H9 (cell line): Measurements from ENCODE around the gene GSTT2. TPM values are rescaled to one million over a fixed set of nuclear protein-coding genes. Genes with fewer than 3 reads are reported as not detected.
"Not testable (repeated sequence)": the region's sequence is repeated elsewhere in the genome, so short reads cannot be mapped to it uniquely, and the experiment has no call there.

ENCODE experiments used
- DNase-seq: peaks from one replicate; pipeline ENCODE4 v3.0.0-alpha.2; 2017
- H2AFZ ChIP-seq: one replicate; pipeline ENCODE4 v1.6.1; 2013; ENCODE audit warnings: mild to moderate bottlenecking, low read length, control low read depth, moderate library complexity
- H2AK5ac ChIP-seq: 2 replicates; pipeline ENCODE4 v1.6.1; 2013; ENCODE audit warnings: low read length, control low read depth, mixed read lengths; ENCODE audit not compliant: insufficient read length
- H2BK120ac ChIP-seq: one replicate; pipeline ENCODE4 v1.6.1; 2013; ENCODE audit warnings: low read depth, mild to moderate bottlenecking, low read length, control low read depth, inconsistent platforms; ENCODE audit not compliant: poor library complexity, severe bottlenecking
- H2BK12ac ChIP-seq: 2 replicates; pipeline ENCODE4 v1.6.1; 2013; ENCODE audit warnings: low read length, control low read depth, mixed read lengths, low read depth; ENCODE audit not compliant: insufficient read length
- H2BK15ac ChIP-seq: 2 replicates; pipeline ENCODE4 v1.6.1; 2013; ENCODE audit warnings: low read depth, low read length, control low read depth
- H2BK20ac ChIP-seq: one replicate; pipeline ENCODE4 v1.6.1; 2013; ENCODE audit warnings: low read depth, mild to moderate bottlenecking, low read length, control low read depth, inconsistent platforms; ENCODE audit not compliant: poor library complexity, severe bottlenecking
- H2BK5ac ChIP-seq: 2 replicates; pipeline ENCODE4 v1.6.1; 2013; ENCODE audit warnings: low read length, control low read depth, mixed read lengths; ENCODE audit not compliant: insufficient read length
- H3K14ac ChIP-seq: 2 replicates; pipeline ENCODE4 v1.6.1; 2013; ENCODE audit warnings: low read length, control low read depth; ENCODE audit not compliant: insufficient read depth
- H3K18ac ChIP-seq: 2 replicates; pipeline ENCODE4 v1.6.1; 2013; ENCODE audit warnings: low read depth, mild to moderate bottlenecking, mixed read lengths, low read length, control low read depth; ENCODE audit not compliant: insufficient read length
- H3K23ac ChIP-seq: 2 replicates; pipeline ENCODE4 v1.6.1; 2013; ENCODE audit warnings: low read length, control low read depth, mixed read lengths, low read depth; ENCODE audit not compliant: insufficient read length
- H3K23me2 ChIP-seq: 2 replicates; pipeline ENCODE4 v1.6.1; 2013; ENCODE audit warnings: low read depth, mild to moderate bottlenecking, mixed read lengths, low read length, control low read depth; ENCODE audit not compliant: insufficient read length, poor library complexity, severe bottlenecking
- H3K27ac ChIP-seq: 2 replicates; pipeline ENCODE4 v1.5.1; 2013; ENCODE audit warnings: low read length, control low read depth, mixed read lengths, low read depth; ENCODE audit not compliant: insufficient read length
- H3K27me3 ChIP-seq: 2 replicates; pipeline ENCODE4 v1.6.1; 2013; ENCODE audit warnings: low read length, control low read depth, inconsistent platforms; ENCODE audit not compliant: insufficient read depth
- H3K4ac ChIP-seq: 2 replicates; pipeline ENCODE4 v1.6.1; 2013; ENCODE audit warnings: low read depth, mild to moderate bottlenecking, control low read depth, inconsistent platforms, low read length, moderate library complexity
- H3K4me1 ChIP-seq: 2 replicates; pipeline ENCODE4 v1.6.1; 2013; ENCODE audit warnings: low read length, control low read depth, inconsistent platforms; ENCODE audit not compliant: insufficient read depth
- H3K4me2 ChIP-seq: 2 replicates; pipeline ENCODE4 v1.6.1; 2013; ENCODE audit warnings: low read length, control low read depth, mixed read lengths; ENCODE audit not compliant: insufficient read length, insufficient read depth
- H3K56ac ChIP-seq: 2 replicates; pipeline ENCODE4 v1.6.1; 2013; ENCODE audit warnings: low read depth, mild to moderate bottlenecking, mixed read lengths, low read length, control low read depth; ENCODE audit not compliant: insufficient read length
- H3K79me1 ChIP-seq: 2 replicates; pipeline ENCODE4 v1.6.1; 2013; ENCODE audit warnings: low read depth, mild to moderate bottlenecking, moderate library complexity, low read length, control low read depth, inconsistent platforms; ENCODE audit not compliant: insufficient read depth, poor library complexity, severe bottlenecking
- H3K79me2 ChIP-seq: 2 replicates; pipeline ENCODE4 v1.6.1; 2013; ENCODE audit warnings: low read length, control low read depth, inconsistent platforms; ENCODE audit not compliant: insufficient read depth
- H3K9ac ChIP-seq: 2 replicates; pipeline ENCODE4 v1.6.1; 2013; ENCODE audit warnings: low read length, control low read depth, mixed read lengths; ENCODE audit not compliant: insufficient read length; ENCODE audit errors: extremely low read depth
- H3K9me3 ChIP-seq: one replicate; pipeline ENCODE4 v1.6.1; 2013; ENCODE audit warnings: low read depth, low read length, inconsistent platforms; ENCODE audit not compliant: control insufficient read depth
- H3T11ph ChIP-seq: one replicate; pipeline ENCODE4 v1.6.1; 2013; ENCODE audit warnings: mild to moderate bottlenecking, low read length, control low read depth, inconsistent platforms
- H4K20me1 ChIP-seq: one replicate; pipeline ENCODE4 v1.6.1; 2013; ENCODE audit not compliant: control insufficient read depth, insufficient read length, insufficient read depth
- H4K5ac ChIP-seq: 2 replicates; pipeline ENCODE4 v1.6.1; 2013; ENCODE audit warnings: low read depth, mild to moderate bottlenecking, mixed read lengths, low read length, control low read depth; ENCODE audit not compliant: insufficient read length
- H4K8ac ChIP-seq: replicated peaks from 2 replicates; pipeline ENCODE4 v1.6.1; 2013; ENCODE audit warnings: low read length, control low read depth, mixed read lengths, low read depth; ENCODE audit not compliant: insufficient read length
- H4K91ac ChIP-seq: 2 replicates; pipeline ENCODE4 v1.6.1; 2013; ENCODE audit warnings: low read depth, mild to moderate bottlenecking, moderate library complexity, mixed read lengths, low read length, control low read depth; ENCODE audit not compliant: insufficient read length
- H3K27ac Mint-ChIP-seq, 3 experiments: 2 replicates in 2 of 3; 3 replicates in 1 of 3; pipeline ENCODE4 v1.8.0; 2020 to 2021; ENCODE audit warnings: mixed read lengths in 3 of 3, mild to moderate bottlenecking in 1 of 3, moderate library complexity in 1 of 3
- H3K27me3 Mint-ChIP-seq: 2 replicates; pipeline ENCODE4 v1.8.0; 2021; ENCODE audit warnings: low read depth, mild to moderate bottlenecking, moderate library complexity, mixed read lengths
- H3K36me3 Mint-ChIP-seq, 3 experiments: 2 replicates in 2 of 3; 3 replicates in 1 of 3; pipeline ENCODE4 v1.8.0; 2020 to 2021; ENCODE audit warnings: low read depth in 3 of 3, mixed read lengths in 3 of 3; ENCODE audit not compliant: insufficient read depth in 1 of 3
- H3K4me1 Mint-ChIP-seq, 2 experiments: 2 replicates each; pipeline ENCODE4 v1.8.0; 2020; ENCODE audit warnings: mixed read lengths in 2 of 2
- H3K4me3 Mint-ChIP-seq, 2 experiments: 2 replicates in 1 of 2; 3 replicates in 1 of 2; pipeline ENCODE4 v1.8.0; 2020 to 2021; ENCODE audit warnings: mild to moderate bottlenecking in 2 of 2, mixed read lengths in 2 of 2, moderate library complexity in 1 of 2
- H3K9me3 Mint-ChIP-seq, 2 experiments: 2 replicates in 1 of 2; 3 replicates in 1 of 2; pipeline ENCODE4 v1.8.0; 2020; ENCODE audit warnings: mild to moderate bottlenecking in 2 of 2, mixed read lengths in 2 of 2, moderate library complexity in 1 of 2
- WGBS: extraction: QIAGEN DNeasy Blood & Tissue Kit; methylation state at CpG from one replicate; pipeline ENCODE4 v1.1.7; 2013; ENCODE audit warnings: missing lambda C conversion rate, low lambda C conversion rate, mixed read lengths; ENCODE audit not compliant: insufficient read length; ENCODE audit errors: extremely low coverage; 5-methylcytosine and 5-hydroxymethylcytosine counted together
- total RNA-seq: library from RNA; stranded (reverse); gene quantifications from 2 replicates; pipeline ENCODE4 v1.2.1, GENCODE V29; 2021
- TF ChIP-seq, protein P1 (sequence below): fragments of 200-600 bp; sonication (generic); conservative IDR thresholded peaks from 3 replicates; pipeline ENCODE4 v1.8.0; 2021; ENCODE audit warnings: antibody characterized with exemption, mild to moderate bottlenecking

GSTT2 gene
- total RNA-seq, 1 experiment from 2014 or later, result 0.22 TPM

DNA sequence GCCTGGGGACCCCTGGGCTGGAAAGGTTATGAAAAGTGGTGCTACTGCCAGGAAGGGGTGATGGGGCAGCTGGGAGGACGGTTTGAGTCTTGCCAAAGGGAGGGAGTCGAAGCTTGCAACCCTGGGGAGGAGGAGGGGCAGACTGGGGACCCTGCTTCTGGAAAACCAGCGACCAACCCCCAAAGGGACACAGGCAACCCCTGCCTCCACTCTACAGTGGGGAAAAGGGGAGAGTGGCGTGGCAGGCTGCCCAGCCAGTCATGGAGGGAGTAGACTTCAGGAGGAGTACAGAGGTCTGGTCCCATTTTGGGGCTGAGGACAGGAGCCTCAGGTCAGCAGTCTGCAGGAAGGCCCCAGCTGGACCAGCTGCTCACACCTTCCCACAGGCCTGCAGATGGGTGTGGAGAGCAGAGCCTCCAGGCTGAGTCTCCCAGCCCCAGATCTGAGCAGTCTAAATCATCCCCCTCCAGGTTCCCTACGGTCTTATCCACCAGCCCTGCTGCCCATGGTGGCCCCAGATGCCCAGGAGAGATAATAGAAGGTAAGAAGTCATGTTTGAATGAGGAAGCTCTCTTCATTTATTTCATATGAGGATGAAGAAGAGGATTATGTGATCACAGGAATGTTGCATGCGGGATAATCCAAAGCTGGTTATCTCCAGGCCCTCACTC lies 9.0 kb upstream of the GSTT2 start:
- no peak for DNase-seq

DNA sequence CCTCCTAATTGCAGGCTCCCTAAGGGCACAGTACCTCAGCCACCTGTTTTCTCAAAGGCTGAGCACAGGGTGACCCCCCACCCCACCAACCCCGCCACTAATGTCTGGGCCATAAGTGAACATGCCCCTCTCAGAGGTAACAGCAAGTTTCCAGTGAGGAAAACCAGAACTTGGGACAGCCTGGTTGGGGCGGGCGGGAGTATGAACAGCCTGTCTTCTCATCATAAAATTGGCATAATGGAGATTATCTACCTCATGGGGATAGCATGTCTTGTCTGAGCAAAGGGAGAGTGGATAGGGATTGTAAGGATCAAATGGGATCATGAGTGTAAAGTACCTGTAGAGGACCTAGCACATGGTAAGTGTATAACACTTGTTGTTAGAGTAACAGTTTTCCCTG lies 8.0 kb upstream of the GSTT2 start:
- not testable (repeated sequence) for H2BK12ac ChIP-seq, H3K18ac ChIP-seq, H3K56ac ChIP-seq, H3K23me2 ChIP-seq, H2BK120ac ChIP-seq, H3K27ac ChIP-seq, H3K4me2 ChIP-seq, H3K79me1 ChIP-seq, H2AFZ ChIP-seq, H3K27ac Mint-ChIP-seq, H3K9me3 ChIP-seq, DNase-seq, H3K23ac ChIP-seq, H2BK5ac ChIP-seq, H4K20me1 ChIP-seq, H3T11ph ChIP-seq, H3K9me3 Mint-ChIP-seq, H2BK20ac ChIP-seq, H3K4me1 Mint-ChIP-seq, H3K79me2 ChIP-seq, H3K4ac ChIP-seq, H3K9ac ChIP-seq, H4K91ac ChIP-seq, H4K5ac ChIP-seq, H3K27me3 Mint-ChIP-seq, H3K4me1 ChIP-seq, H3K27me3 ChIP-seq, H4K8ac ChIP-seq, H2AK5ac ChIP-seq, H2BK15ac ChIP-seq, H3K14ac ChIP-seq
- WGBS, result no CpG with 5 or more reads among the region's 3 CpGs
- Mint-ChIP-seq H3K36me3 (peaks cover 30 to 33% (median 31%) of the 10 kb centered on the region in 3 experiments), H3K4me3 (peak overlapping the region; percentile 35 to 61; a peak in 2 of 5 replicates)

More for the DNA sequence above, 9.0 kb upstream of the GSTT2 start:
- no peaks in the 10 kb centered on the region for H3K79me2 ChIP-seq
- H3K9me3 ChIP-seq, result no peaks in the 10 kb centered on the region
- H3K4me2 ChIP-seq, result no peak overlapping the region
- no peak overlapping the region for H4K8ac ChIP-seq
- no peak overlapping the region for H2BK20ac ChIP-seq
- H4K91ac ChIP-seq, result no peak overlapping the region
- H3K23ac ChIP-seq, result no peak overlapping the region
- H4K5ac ChIP-seq, result no peak overlapping the region
- H3K27me3 ChIP-seq, result no peaks in the 10 kb centered on the region
- H2AFZ ChIP-seq, result no peak overlapping the region
- peaks cover 3% of the 10 kb centered on the region for H4K20me1 ChIP-seq
- H3K14ac ChIP-seq, result no peak overlapping the region
- H3K18ac ChIP-seq, result no peak overlapping the region
- no peak overlapping the region for H2BK120ac ChIP-seq
- TF ChIP-seq, protein P1, sequence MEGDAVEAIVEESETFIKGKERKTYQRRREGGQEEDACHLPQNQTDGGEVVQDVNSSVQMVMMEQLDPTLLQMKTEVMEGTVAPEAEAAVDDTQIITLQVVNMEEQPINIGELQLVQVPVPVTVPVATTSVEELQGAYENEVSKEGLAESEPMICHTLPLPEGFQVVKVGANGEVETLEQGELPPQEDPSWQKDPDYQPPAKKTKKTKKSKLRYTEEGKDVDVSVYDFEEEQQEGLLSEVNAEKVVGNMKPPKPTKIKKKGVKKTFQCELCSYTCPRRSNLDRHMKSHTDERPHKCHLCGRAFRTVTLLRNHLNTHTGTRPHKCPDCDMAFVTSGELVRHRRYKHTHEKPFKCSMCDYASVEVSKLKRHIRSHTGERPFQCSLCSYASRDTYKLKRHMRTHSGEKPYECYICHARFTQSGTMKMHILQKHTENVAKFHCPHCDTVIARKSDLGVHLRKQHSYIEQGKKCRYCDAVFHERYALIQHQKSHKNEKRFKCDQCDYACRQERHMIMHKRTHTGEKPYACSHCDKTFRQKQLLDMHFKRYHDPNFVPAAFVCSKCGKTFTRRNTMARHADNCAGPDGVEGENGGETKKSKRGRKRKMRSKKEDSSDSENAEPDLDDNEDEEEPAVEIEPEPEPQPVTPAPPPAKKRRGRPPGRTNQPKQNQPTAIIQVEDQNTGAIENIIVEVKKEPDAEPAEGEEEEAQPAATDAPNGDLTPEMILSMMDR, result no peak
- H3K79me1 ChIP-seq, result no peaks in the 10 kb centered on the region
- H2BK12ac ChIP-seq, result no peak overlapping the region
- Mint-ChIP-seq H3K36me3 (peaks cover 30 to 33% (median 31%) of the 10 kb centered on the region in 3 experiments), H3K4me1 (no peaks in the 10 kb centered on the region), H3K4me3 (no peak overlapping the region), H3K27me3 (no peaks in the 10 kb centered on the region), H3K27ac (no peak overlapping the region; a peak in 1 of 7 replicates), H3K9me3 (peaks cover 0 to 5% of the 10 kb centered on the region in 2 experiments; a peak in 2 of 5 replicates)
- H2BK5ac ChIP-seq, result no peak overlapping the region
- no peak overlapping the region for H3K56ac ChIP-seq
- no peak overlapping the region for H3K9ac ChIP-seq
- H2AK5ac ChIP-seq, result no peak overlapping the region
- no peak overlapping the region for H3T11ph ChIP-seq
- H3K4ac ChIP-seq, result no peak overlapping the region
- no peak overlapping the region for H2BK15ac ChIP-seq
- H3K4me1 ChIP-seq, result no peaks in the 10 kb centered on the region
- H3K23me2 ChIP-seq, result no peaks in the 10 kb centered on the region
- H3K27ac ChIP-seq, result no peak overlapping the region
- no CpG with 5 or more reads among the region's 6 CpGs for WGBS
